NCI-H2196 treated with DMSO at 0.1 percent for 48 hours (cell line): ENCODE results near the gene GRPEL2.
A peak's percentile ranks its signal among the peaks of the same experiment; 100 is the strongest.

Source experiments
- DNase-seq: peaks from one replicate; lab custom pipeline; 2025; ENCODE audit not compliant: unreplicated experiment; lab: John Stamatoyannopoulos, UW

The GRPEL2 gene

GRCh38 chr5:149345147-149345891 is at the start of gene GRPEL2:
TSS of gene GRPEL2 (plus strand) at chr5:149345499. CDS start at chr5:149345540, 41 bp downstream.
- peak; percentile 96 for DNase-seq

GRCh38 chr5:149297340-149298025 is 47.8 kb upstream of the GRPEL2 start:
- no peak for DNase-seq

- no peak for DNase-seq
These were observed 47.1 kb upstream of the GRPEL2 start for GRCh38 chr5:149298163-149298562.

- no peak for DNase-seq
These were observed 46.4 kb upstream of the GRPEL2 start for GRCh38 chr5:149298842-149299404.

- DNase-seq = no peak
These were observed 45.7 kb upstream of the GRPEL2 start for GRCh38 chr5:149299451-149300054.

GRCh38 chr5:149300441-149300840 is 44.9 kb upstream of the GRPEL2 start:
- DNase-seq = no peak

- no peak for DNase-seq
These were observed 44.1 kb upstream of the GRPEL2 start for GRCh38 chr5:149301049-149301743.

- DNase-seq = no peak
These were observed 43.4 kb upstream of the GRPEL2 start for GRCh38 chr5:149301744-149302380.

- no peak for DNase-seq
These were observed 42.7 kb upstream of the GRPEL2 start for GRCh38 chr5:149302641-149303040.

- no peak for DNase-seq
These were observed 42.1 kb upstream of the GRPEL2 start for GRCh38 chr5:149303210-149303609.

GRCh38 chr5:149304195-149305078 is 40.9 kb upstream of the GRPEL2 start:
- no peak for DNase-seq

- DNase-seq = no peak
These were observed 35.9 kb upstream of the GRPEL2 start for GRCh38 chr5:149309354-149309753.

GRCh38 chr5:149310488-149310887 is 34.8 kb upstream of the GRPEL2 start:
- no peak for DNase-seq

GRCh38 chr5:149310947-149311658 is 34.2 kb upstream of the GRPEL2 start:
- no peak for DNase-seq

GRCh38 chr5:149313151-149313841 is 32.0 kb upstream of the GRPEL2 start:
- DNase-seq = no peak

- DNase-seq = no peak
These were observed 30.7 kb upstream of the GRPEL2 start for GRCh38 chr5:149314571-149315111.

- no peak for DNase-seq
These were observed 29.5 kb upstream of the GRPEL2 start for GRCh38 chr5:149315753-149316152.
